Islet precursor cell (in vitro differentiated cells): ENCODE measurements around the gene TNFRSF8.

Experiments
- DNase-seq: peaks from one replicate; pipeline ENCODE4 v3.0.0-alpha.2; 2018

TNFRSF8 gene

DNA sequence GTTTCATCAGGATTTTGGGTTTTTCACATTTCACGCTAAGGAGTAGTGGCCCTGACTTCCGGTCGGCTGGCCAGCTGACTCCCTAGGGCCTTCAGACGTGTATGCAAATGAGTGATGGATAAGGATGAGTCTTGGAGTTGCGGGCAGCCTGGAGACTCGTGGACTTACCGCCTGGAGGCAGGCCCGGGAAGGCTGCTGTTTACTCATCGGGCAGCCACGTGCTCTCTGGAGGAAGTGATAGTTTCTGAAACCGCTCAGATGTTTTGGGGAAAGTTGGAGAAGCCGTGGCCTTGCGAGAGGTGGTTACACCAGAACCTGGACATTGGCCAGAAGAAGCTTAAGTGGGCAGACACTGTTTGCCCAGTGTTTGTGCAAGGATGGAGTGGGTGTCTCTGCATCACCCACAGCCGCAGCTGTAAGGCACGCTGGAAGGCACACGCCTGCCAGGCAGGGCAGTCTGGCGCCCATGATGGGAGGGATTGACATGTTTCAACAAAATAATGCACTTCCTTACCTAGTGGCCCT is 80.6 kb downstream of the TNFRSF8 start:
- DNase-seq: peak; percentile 86

DNA sequence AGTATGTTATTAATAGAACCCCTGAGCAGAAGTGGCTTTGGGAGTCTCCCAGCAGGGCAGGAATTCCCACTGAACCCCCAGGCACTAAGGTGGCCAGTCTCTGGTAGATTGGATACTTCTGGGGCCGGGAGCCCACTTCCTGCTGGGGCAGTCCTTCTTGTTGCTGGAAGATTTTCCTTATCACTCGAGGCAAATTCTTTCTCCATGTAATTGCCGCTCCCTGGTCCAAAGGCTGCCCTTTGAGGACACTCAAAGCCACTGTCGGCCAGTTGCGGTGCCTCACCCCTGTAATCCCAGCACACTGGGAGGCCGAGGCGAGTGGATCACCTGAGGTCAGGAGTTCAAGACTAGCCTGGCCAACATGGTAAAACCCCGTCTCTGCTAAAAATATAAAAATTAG is 81.1 kb downstream of the TNFRSF8 start:
- peak; percentile 68 for DNase-seq

DNA sequence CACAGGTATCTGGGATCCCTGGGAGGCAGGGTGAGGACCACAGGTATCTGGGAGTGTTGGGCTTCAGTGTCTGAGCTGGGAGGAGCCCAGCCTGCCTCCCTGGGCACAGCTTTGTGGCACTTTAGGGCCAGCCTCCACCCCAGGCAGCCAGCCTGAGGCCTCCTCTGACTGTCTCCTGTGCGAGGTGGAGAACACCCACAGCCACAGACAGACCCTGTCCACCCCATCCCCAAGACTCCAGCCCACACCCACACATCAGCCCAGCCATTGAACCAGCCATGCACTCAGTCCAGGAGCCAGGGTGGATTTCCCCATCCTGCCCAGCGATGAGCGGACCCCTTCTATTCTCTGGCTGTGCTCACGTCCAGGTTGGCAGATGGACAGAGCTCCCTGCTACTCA is 81.9 kb downstream of the TNFRSF8 start:
- no peak for DNase-seq

DNA sequence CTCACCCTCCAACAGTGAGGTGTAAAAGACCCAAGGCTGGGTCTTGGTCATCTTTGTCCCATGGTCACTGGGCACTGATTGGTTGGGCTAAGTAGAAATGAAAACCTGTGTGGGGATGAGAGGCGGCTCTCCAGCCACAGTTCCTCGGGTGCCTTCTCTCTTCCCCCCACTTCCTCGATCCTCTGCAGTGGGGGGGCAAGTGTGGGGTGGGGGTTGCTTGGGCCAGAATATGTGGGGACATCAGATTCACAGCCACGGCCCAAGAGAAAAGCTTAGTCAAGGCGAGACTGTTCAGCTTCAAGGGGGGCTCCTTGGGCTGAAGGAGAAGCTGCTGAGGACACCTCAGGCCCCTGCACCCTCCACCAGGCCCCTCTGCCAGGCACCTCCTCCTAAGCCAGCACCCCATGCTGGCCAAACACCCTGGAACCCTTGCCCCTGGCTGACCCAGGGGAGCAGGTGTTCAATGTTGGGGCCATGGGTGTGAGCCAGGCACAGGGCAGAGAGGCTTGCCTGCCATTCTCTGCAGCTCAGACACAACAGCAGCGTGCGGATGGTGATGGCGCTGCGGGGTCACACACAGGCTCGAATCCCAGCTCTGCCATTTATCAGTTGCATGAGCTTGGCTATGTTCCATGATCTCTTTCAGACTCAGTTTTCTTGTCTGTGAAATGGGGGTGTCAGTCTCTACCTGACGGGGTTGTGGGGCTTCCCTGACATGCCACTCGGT is 82.7 kb downstream of the TNFRSF8 start:
- no peak for DNase-seq

DNA sequence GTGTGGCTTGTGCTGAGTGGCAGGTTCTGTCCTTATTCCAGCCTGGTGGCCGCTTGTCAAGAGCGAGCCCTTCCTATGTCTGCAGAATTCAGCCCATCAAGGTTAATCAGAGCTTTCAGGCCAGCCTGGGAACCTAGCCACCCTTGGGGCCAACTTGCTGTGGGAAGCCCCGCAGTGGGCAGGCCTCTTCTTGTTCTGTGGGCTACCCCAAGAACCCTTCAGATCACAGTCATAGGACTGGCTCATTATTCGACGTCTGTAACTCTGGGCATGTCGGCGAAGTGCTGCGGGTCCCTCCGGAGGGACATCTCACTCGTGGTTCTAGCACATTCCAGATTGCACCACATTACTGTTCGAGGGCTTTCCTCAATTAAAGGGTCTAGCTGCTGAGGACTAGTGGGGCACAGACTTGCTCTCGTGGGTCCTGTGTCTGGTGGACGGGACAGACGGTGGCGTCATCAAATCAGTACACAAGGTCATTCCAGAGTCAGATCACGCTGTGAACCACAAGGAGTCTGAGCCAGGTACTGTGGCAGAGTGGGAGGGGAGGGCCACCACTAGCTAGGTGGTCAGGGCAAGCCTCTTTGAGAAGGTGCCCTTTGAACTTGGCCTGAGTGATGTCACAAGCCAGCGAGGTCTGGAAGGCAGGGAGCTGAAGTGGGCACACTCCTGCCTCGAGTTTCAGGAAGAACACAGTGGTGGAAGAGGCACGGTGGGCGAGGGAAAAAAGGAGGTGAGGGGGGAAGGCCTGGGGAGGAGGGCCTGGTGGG is 83.4 kb downstream of the TNFRSF8 start:
- no peak for DNase-seq

DNA sequence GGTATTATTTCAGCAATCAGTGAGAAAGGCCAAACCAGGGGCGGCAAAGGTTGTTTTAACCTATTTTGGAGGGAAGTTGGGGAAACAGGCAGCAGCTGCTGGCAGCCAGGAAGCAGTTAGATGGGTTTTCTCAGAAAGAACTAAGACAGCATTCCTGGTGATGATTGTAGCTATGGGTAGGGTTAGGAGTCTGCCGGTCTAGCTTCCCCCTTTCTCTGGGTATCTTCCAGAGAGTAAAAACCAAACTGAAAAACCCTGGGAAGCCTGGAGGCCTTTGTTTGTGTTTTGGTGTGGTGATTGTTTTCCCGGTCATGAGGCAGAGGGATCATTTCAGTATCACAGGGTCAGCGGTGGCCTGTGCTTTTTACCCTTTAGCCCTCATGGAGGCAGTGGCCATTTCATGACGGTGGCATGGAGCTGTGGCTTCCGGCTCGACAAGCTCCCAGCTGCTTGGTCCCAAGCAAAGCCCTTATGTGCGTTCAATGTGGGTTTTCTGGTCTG is 84.1 kb downstream of the TNFRSF8 start:
- no peak for DNase-seq

DNA sequence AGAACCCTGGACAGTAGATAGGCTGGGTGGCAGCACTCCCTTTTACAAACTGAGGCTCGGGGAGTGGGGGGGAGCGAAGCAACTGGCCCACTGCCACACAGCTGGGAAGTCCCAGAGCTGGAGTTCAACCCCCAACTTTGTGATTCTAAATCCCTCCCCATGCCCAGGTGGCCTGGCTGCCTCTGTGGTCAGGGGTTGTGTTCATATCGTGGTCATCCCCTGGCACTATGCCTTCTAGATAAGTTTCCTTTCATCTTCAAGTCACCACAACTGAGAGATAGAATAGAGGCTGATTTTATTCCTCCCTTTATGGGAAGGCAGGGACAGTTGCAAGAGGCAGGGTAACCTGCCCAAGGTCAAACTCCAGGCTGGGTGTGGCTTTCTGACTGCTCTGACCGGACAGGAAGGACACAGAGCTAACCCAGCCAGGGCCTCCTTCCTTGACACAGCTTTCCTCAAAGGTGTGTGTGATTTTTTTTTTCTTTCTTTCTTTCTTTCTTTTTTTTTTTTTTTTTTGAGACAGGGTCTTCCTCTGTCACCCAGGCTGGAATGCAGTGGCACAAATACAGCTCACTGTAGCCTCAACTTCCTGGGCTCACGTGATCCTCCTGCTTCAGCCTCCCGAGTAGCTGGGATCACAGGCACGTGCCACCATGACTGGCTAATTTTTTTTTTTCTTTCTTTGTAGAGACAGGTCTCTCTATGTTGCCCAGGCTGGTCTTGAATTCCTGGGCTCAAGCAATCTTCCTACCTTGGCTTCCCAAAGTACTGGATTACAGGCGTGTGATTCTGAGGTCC is 85.3 kb downstream of the TNFRSF8 start:
- DNase-seq: no peak

DNA sequence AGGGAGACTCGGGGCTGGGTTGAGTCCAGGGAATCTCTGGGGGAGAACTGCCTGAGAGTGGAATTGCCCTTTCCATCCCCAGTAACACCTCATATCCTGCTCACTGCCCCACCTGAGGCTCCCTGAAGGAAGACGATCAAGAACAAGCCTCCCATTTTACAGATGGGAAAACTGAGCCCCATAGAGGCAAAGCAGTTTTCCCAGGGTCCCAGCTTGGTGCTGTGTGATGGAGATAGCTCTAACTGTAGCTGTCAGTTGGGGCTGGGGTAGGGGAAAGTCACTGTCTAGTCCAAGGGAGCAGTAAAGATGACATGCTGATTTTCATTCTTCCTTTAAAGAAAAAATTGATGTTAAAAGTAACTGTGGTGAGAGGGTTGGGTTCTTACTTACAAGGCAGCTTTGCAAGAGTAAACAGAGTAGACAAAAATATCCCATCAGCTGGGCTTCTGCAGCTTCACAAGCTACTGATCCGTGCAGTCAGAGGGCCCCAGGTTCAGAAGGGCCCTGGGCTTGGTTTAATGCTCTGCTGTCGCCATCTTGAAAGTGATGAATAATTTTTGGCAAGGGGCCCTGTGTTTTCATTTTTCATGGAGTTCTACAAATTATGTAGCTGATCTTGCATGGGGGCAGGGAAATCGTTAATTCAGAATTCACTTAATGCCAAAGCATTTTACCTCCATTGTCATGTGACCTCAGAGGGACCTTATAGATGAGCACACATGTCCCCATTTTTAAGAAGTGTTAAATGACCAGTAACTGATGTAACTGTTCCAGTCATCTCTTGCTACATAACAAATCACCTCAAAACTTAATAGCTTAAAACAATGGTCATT is 86.1 kb downstream of the TNFRSF8 start:
- DNase-seq: no peak

DNA sequence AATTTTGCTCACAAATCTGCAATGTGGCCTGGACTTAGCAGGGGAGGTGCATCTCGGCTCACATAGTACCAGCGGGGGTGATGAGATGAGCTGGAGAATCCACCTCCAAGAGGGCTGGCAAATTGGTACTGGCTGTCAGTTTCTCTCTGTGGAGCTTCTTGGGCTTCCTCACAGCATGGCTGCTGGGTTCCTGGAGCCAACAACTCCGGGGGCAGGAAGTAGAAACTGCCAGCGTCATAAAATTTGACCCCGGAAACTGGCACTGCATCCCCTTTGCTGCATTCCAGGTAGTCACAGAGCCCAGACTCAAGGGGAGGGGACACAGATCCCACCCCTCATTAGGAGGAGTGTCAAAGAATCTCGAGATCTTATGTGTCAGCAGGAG is 86.7 kb downstream of the TNFRSF8 start:
- no peak for DNase-seq

DNA sequence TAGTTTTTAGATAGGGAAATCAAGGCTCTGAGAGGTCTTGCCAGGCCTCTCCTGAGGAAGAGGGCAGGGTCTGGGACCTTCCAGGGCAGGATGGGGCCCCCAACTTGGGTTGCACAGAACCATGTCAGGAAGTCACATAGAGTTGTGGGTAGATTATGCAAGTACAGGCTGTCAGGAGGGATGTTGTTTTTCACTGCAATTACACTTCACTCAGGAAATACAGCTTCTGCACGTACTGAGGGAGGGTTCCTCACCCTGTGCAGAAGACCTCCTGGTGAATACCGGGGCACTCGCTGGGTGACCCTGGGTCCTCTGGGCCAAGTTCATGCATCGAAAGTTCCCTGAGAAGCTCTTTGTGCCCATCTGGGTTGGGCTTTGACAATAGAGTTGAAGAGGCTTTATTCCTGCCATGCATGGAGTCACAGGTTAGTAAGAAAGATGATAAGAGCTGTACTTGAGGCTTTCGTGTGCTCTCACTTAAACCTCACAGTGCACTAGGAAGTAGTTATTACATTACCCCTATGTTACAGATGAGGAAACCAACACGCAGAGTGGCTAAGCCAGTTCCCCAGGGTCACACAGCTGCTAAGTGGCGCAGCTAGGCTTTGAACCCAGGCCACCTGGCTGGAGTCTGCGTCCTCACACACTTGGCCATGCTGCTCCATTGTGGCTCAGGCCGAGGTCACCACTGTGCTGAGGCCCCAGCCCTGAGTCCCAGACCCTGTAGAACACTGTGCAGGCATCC is 87.5 kb downstream of the TNFRSF8 start:
- no peak for DNase-seq

DNA sequence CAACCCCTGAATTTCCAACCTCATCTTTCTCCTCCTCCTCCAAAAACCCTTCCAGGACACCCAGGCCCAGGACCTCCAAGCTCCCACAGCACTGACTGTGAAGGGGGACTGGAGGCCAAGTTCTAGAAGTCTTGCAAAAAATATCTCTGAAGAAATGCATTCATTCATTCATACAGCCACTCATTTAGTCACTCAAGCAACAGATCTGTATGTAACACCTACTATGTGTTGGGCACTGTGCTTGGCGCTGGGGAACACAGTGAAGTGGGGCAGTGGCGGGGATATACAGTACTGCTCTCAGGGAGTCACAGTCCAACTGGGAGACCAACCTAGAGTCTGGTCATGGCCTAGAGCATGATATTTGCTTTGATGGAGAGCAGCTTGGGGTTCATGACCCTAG is 88.4 kb downstream of the TNFRSF8 start:
- no peak for DNase-seq

DNA sequence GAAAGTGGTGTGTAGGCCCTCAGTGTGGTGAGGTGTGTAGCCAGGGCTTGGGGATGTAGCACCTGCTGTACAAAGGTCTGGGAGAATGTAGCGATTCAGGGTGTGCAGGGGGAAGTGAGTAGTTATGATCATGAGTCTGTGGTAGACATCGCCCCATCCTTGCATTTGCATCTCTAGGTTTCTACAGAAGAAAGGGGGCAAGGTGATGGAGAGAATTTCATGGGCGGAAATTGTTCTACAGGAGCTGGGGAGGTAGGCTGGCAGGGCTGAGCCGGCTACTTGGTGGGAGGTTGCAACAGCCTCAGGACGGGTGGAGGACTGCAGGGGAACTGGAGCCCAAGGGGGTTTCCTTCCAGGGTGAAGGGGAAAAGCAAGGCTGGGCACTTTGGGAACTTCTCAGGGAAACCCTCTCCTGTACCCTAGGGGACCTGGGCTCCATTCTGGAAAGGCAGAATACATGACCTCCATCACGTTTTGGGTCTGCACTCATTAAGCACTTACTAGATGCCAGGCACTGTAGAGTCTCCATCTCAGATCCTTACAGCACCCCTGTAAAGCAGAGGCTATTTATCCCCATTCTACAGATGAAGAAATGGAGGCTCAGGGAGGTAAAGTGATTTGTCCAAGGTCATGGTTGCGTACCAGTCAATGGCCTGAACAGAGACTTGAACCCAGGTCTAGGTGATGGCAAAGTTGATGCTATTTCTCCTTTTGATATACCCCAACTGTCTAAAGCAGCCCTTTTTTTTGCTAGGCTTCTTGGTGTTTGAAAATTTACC is 89.2 kb downstream of the TNFRSF8 start:
- DNase-seq: no peak

DNA sequence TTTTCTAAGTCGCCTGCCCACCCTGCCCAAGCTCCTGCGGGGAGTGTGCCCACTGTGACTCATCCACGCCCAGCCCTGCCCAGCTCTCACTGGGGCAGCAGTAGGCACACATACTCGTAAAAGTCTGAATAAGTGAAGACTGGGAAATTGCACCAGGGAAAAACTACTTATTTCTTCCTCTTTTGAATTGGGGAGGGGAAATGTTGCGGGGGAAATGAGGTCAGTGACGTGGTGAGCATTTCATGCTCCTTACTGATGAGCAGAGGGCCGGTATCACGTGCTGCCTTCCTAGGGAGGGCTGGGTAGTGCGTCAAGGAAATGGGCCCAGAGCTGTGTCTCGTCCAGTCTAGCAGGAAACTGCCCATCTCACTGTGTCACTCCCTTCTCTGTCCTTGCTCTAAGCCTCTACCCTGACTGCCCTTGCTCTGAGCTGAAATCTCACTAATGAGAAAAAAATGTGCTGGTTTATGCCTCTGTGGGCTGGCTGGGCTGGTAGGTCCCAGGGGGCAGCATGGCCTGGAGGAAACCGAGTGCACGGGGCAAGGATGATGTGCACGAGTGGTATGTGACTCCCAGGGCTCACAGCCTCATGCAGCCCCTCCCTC is 90.2 kb downstream of the TNFRSF8 start:
- DNase-seq: peak; percentile 81

DNA sequence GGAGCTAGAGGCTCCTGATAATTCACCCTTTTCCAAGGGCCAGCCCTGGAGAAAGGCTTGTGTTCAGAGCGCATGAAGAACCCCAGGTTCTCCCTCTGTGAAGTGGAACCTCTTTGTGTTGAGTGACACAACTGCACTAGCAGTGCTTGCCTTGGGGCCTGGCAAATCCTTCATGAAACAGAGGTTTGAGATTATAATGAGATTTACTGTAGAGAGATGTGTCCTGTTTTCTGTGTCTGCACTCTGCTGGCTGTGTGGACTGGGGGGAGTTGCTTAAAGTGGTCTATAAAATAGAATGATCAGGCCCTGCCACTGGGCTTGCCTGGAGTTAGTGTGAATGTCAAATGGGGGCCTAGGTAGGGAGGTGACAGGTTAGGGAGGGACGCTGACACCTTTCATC is 92.2 kb downstream of the TNFRSF8 start:
- DNase-seq: no peak

DNA sequence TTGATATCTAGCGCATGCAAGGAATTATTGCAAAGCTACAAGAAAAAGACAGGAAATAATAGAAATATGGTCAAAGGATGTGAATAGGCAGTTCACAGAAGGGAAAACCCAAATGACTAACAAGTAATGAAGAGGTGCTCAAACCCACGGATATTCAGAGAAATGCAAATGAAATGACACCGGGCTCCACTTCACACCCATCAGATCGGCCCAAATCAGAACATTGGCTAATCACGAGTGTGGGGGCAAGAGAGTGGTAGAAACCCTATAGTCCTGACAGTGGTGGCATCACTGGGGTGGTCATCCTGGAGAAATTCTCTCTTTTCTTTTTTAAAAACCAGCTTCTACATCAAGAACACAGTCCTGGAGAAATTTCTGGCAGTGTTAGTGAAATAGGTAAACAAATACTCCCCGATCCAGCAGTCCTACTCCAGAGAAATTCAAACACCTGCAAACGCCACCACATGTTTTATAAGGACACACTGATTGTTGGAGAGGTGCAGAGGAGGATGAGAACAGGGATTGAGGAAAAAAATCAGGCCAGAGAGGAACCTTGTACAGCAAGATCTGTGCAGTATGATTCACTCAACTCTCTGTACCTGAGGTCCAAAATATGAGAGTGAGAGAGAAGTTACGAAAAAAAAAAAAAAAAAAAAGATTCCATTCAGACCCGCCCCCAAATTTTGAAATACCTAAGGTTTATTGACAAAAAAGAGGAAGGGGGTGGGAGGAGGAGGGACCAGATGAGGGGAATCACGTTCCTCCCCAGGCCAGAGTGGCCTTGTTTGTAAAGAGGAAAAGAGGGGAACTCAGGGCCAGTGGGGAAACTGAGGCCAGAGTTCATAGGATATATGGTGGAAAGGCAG is 94.5 kb downstream of the TNFRSF8 start:
- no peak for DNase-seq

DNA sequence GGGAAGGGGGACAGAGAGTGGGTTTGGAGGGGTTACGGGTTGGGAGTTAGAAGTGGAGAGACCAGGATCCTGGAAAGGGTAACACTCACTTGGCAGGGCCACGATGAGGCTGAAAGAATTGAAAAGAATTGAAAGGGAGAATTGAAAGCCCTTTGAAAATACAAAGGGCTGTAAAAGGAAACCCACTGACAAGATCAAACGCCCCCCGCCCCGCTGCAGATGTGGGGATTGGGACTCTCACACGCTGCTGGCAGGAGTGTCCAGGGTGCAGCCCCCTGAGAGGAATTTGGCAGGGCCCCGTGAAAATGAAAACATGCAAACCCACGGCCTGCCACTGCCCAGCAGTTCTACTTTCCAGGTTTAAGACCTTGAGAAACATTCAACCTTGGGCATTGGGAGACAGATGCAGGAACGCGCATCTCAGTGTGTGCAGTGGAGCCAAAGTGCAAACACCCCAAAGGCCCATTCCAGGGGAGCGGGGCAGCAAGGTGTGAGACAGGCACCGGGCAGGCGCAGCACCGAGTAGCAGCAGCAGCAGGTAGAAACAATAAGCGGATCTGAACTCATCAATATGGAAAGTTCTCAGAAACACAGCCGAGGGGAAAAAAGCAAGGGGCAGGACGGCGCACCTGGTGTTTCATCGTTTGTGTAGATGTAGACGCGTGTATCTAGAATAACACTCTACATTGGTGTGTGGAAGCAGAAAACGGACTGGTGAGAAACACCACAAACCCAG is 95.4 kb downstream of the TNFRSF8 start:
- DNase-seq: no peak

DNA sequence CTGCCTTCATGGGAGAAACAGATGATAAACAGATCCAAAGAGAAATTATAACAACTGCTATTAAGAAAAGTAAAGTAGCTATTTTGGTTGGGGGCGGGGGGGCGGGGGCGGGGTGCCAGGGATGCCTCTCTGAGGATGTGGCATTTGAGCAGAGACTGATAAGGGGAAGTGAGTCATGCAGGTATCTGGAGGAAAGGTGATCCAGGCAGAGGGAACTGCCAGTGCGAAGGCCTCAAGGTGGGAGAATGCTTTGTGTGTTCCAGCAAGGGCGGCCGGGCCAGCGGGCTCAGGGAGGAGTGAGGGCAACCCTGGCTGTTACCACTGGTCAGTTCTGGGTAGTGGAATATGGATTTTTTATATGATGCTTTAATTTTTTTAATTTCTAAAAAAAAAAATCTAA is 96.7 kb downstream of the TNFRSF8 start:
- peak; percentile 82 for DNase-seq

DNA sequence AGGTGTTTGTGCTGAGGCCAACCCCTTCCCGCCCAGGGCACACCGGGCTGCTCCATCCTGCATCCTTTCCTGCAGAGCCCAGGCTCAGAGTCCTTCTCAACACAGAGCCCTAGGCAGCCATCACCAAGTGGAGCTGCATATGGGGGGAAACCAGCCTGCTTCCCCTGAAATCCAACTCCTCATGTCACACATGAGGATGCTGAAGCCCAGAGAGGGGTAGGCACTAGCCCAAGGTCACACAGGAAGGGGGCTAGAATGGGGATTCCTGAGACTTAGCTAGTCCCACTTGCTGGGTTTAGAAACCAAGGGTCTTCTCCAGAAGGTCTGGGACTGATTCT is 98.2 kb downstream of the TNFRSF8 start:
- no peak for DNase-seq
